RPMI8226 (cell line): ENCODE measurements around the gene PPHLN1.

Experiments
- DNase-seq: peaks from one replicate; pipeline ENCODE4 v3.0.0-alpha.2; 2015

Gene PPHLN1

GRCh38 chr12:42445891-42446290, 119.9 kb downstream of the PPHLN1 start:
- no peak for DNase-seq

DNA sequence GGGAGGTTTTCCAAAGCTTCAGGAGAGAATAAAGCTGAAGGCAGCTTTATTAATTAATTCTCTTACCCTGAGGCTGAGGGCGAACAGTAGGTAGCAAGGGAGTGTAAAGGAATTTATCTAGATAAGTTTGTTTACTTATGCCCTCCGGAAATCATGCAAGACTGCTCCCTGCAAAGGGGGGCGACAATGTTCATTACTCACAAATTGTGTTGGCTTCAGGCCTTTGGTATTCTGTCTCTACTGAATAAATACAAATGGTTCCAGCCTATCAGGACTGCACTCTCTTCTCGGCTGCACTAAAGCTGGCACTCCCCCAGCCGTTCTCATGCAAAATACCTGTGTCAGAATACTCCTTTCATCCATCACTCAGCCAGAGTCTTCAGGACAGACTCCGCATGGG, 120.8 kb downstream of the PPHLN1 start:
- DNase-seq, result no peak

GRCh38 chr12:42447371-42447786, 121.4 kb downstream of the PPHLN1 start:
- DNase-seq, result no peak

GRCh38 chr12:42448841-42449240, 122.9 kb downstream of the PPHLN1 start:
- DNase-seq, result no peak

- no peak for DNase-seq
These were observed 124.3 kb downstream of the PPHLN1 start for GRCh38 chr12:42450248-42450647.

- no peak for DNase-seq
These were observed 132.6 kb downstream of the PPHLN1 start for GRCh38 chr12:42458575-42458974.

DNA sequence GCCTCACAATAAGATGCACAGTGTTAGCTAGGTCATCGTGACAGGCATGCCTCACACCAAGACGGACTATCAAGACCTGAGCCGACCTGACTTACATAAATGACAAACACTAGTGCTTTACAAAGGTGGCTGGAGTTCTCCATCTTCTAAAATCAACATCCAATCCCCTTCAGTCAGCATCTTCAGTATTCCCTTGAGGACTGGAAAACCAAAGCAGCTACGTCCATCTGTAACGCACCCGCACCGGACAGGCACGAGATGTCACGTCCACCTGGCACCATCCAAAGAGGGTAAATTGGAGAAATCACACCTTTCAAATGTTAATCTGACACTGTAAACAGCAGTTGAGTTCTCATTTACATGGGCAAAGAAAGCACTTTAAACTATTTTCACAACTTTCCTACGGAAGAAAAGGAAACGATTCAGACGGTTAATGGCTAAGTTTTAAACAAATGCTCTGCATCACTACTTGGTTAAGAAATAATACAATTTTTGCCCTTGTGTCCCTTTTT, 133.4 kb downstream of the PPHLN1 start:
- DNase-seq, result no peak

DNA sequence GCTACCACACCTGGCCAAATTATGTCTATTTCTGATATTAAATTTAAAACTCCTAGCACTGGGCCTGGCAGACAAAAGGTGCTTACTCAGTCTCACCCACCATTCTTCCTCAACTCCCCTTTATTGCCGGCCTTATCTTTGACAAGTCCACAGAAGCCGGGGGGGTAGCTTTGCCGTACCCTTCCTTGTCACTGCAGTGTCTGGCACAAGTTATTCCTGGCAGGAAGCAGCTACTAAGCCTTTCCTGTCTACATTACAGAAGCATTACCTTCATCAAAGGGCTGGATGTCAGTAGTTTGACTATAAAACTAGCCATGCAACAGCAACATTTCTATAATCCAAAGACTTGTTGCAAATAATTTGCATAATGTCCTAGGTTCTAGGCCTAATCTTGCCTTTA, 136.5 kb downstream of the PPHLN1 start:
- no peak for DNase-seq

- DNase-seq, result no peak
These were observed 137.7 kb downstream of the PPHLN1 start for GRCh38 chr12:42463671-42464070.

- peak; percentile 83 for DNase-seq
These were observed 142.4 kb downstream of the PPHLN1 start for GRCh38 chr12:42468341-42468821.

DNA sequence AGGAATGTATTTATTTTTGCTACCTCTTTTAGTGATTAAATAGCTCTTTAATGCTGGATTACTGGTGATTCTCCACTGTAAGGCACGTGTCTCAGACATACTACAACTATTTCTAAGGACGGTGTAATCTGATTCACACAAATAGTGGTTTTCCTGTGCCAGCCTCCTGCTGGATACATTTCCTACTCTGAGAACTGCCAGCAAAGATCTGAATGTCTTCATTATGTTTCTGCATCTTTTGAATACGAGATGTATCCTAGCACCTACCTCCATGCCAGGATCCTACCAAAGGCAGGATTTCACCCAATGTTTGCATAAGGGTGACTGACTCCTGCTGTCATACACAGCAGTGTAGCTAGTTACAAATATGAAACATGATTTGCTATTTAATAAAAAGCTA, 143.0 kb downstream of the PPHLN1 start:
- DNase-seq, result peak; percentile 4

DNA sequence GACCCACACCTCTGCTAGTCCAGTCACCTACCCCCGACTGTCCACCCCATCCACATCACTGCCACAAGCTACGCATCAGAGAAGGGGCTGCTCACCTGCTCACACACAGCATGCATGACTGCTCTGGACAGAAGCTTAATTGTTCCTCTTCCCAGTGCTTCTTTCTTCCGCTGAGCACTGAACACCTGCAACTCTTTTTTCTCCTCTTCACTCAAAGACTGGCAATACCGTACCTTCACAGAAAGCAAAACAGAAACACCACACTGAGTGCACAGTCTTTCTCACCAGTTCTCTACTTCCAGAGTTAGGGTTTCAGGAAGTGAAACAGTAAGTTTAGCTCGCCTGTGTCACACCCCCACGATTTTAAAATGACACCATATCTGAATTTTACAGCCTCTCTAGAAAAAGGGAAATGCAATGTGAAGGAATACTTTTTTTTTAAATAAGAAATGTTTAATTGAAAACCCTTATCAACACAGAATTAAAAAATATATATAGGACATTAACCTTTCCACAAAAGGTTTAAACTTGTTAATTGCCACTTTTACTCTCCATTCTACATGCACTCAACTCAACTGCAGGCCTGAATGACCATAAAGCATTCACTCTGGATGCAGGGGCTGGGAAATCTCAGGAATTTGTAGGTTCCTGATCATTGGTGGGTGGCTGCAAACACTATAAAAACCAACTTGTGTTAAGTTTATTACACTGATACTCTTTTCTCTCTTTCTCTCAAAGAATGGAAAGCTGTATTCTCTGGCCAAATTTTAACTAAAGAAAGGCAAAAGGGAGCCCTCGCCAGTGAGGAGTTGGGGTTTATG, 143.6 kb downstream of the PPHLN1 start:
- peak; percentile 82 for DNase-seq

- no peak for DNase-seq
These were observed 146.4 kb downstream of the PPHLN1 start for GRCh38 chr12:42472376-42472775.

GRCh38 chr12:42473130-42473529, 147.2 kb downstream of the PPHLN1 start:
- no peak for DNase-seq

- no peak for DNase-seq
These were observed 147.6 kb downstream of the PPHLN1 start for GRCh38 chr12:42473561-42473960.

- no peak for DNase-seq
These were observed 148.4 kb downstream of the PPHLN1 start for GRCh38 chr12:42474391-42474790.

GRCh38 chr12:42475106-42475505, 149.1 kb downstream of the PPHLN1 start:
- DNase-seq, result no peak

DNA sequence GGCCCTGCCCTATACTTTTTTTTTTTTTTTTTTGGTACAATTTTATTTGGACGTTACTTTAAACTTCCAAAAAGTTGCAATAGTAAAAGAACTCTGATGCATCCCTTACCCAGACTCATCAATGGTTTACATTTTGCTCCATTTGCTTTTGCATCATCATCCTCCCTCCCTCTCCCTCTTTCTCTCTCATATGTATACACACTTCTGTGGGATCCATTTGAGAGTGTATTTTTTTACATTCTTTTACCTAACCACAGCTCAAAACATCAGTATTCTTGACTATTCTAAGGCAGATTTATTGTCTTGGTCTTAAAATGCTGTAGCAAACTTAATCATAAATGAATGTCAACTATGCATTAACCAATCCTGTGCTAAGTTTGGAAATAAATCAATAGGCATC, 152.0 kb downstream of the PPHLN1 start:
- no peak for DNase-seq

- DNase-seq, result no peak
These were observed 155.4 kb downstream of the PPHLN1 start for GRCh38 chr12:42481368-42481767.

DNA sequence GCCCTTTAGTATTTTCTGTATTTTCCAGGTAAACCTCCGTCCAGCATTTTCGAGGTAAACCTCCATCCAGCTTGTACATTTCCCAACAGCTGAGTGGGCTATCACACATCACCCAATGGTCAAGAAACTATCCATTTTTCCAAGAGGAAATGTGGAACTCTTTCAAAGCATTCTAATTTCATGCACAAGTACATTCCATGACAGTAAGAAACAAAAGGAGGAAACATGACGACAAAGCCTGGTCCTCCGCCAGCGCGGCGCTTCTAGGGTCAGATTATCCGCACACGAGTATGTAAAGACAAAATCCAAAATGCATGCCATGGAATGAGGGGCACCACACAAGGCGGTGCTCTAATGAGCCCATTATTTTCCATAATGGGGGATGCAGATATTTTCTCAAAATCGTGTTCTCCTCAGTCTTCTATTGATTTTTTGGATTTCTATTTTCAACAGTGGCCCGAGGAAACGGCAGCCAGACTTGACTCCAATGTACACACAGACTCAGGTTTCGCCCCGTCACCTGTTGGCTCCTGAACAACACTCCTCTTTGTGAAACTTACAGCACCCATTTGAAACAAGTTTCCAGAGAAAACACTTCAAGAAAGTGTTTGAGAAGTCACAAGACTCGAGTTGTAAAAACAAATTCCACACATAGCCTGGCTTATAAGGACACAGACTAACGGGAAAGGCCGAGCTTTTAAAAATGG, 156.2 kb downstream of the PPHLN1 start:
- DNase-seq, result no peak

DNA sequence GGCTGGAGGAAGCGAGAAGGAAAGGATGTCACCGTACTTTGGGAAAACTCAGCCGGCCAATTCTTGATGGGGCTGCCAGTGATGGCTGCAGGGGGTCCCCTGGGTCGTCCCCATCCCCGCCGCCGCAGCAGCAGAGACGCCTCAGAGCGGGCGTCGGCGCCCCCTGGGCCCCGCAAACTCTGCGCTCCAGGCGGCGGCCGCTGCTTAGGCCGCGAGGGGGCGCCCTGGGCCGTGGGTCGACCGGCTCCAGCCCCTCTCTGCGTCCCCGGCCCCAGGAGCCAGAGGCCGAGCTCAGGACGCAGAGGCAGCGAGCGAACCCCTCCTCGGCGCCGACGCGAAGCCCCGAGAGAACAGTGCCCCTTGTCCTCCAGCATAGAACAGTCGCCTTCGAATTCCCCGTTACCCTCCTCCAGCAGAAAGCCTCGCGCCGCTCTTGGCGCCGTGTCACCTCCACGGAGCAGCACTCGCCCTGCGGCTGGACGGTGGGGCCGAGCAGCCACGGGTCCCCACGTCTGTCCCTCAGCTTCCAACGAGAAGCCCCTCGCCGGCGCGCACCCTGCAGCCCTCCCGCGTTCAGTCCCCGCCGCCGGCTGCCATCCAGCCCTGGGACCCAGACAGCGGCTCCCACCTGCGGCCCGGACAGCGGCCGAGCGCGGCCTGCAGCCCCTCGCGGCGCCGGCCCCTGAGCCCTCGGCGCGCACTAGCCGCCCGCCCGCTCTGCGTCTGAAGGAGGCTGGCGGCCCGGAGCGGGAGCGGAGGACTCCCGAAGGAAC, 157.0 kb downstream of the PPHLN1 start:
- DNase-seq, result peak; percentile 72

GRCh38 chr12:42483521-42483790, 157.5 kb downstream of the PPHLN1 start:
- DNase-seq, result peak; percentile 10

DNA sequence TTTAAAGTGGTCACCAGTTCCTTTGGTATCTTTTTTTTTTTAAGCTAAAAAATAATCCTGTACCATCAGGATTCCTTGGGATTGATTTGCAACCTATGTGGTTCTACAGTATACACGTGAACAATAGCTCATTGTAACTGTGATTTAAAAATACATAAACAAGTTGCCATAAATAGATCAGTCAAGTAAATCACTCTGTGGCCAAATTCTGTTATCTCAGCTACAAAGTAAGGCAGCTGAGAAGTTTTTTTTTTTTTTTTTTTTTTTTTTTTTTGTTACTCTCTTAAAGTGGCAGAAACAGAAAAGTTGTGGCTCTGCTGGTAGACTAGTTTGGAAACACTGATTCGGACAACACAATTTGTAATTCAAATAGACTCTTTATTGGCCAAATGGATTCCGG, 159.0 kb downstream of the PPHLN1 start:
- no peak for DNase-seq

DNA sequence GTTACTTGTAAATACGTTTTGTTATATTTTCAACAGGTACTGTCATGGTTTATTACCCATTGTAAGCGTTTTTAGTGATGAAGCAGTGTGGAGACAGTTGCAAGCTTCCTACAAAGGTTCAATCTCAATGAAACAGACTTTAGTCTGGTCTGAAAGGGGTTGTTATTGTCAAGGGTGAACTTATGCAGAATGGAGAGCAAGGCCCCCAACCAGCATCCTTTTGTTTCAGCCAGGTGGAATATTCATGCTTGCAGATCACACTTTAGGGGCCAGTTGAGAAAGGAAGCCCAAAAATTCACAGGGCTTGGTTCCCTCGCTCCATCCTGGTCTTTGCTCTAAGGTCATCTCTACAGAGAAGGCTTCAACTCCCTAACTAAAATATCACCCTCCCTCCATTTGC, 159.9 kb downstream of the PPHLN1 start:
- DNase-seq, result no peak
